Measurements from ENCODE around the gene PDX1.
A peak's percentile ranks its signal among the peaks of the same experiment; 100 is the strongest.
"Not testable (repeated sequence)": the region's sequence is repeated elsewhere in the genome, so short reads cannot be mapped to it uniquely, and the experiment has no call there.

Gene PDX1

DNA sequence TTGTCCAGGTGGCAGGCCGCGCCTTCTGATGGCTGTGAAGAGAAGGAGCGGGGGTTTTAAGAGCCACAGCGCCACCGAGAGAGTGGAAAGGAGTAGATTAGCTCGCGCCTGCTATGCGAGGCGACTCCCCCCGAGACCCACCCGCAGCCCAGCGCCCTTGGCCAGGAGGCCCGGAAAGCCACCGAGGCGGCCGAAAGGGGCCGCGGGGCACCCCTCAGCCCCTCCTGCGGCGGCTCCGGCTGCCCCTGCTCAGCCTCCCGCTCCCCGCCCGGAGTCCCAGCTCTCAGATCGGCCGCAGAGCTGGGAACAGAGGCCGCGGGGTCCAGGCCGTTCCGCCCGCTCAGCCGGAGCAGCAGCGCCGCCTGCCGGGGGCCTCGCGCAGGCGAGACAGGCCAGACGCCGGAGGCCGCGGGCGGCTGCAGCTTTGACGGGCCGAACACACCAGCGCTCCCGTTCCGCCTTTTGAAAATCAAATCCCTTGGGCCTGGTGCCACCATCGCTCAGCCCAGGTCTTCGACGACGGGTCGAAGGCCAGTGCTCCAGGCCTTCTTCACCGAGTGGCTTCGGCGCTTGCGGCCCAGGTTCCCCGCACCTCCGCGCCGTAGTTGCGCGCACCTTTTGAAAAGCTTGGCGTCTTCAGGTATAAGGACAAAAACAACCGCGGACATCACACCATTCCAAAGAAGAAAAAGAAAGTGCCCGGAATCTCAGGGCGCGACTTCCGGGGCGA lies 34.0 kb downstream of the PDX1 start:
- intact Hi-C loops (cut with DNase I) = no loop called here
- peak in 37 of 42 donors; percentile 18 to 82 (median 56) for DNase-seq

DNA sequence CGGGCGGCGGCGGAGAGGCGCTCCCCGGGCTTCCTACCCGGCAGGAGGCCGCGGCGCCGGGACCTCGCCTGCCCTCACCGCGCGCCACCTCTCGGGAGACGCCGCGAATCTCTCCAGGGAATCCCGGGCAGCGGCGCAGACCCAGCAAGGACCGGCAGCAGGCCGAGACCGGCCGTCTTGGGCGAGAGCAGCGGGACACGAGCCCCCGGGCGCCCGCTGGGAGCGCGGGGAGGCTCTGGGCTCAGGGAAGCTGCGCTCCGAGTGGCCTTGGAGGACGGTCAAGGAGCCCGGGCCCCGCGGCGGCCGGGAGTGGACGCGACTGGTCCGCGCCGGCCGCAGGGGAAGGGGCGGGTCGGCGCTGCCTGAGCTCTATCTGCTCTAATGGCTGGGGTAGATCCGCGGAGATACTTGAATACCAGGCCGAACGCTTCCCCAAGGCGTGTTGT lies 34.6 kb downstream of the PDX1 start:
- intact Hi-C loops (cut with DNase I) = no loop called here
- DNase-seq = peak in 1 of 42 donors; percentile 34

DNA sequence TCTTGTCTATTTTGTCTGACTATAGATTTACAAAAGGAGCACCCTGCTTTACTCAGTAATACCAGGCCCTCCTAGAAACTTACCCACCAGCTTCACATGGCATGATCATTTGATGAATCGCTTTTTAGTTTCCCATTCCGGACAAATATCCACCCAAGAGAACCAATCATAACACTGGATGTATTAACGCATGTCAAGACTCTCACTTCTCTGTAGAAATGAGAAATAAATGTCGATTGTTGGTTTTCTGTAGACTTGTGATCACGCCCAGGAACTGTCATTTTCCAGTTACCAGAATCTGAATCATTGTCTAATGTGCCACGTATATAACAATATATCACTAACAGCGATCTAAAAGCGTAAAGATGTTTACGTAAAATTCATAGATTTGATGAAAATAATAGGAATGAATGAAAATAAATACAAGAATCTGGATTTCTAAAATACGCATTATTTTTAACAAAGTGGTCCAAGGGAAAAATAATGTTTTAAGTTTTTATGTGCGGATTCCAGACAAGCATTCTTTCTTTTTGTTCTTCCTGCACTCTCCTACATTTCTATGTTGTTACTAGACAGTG lies 35.3 kb downstream of the PDX1 start:
- DNase-seq = no peak
- intact Hi-C loops (cut with DNase I) = no loop called here

DNA sequence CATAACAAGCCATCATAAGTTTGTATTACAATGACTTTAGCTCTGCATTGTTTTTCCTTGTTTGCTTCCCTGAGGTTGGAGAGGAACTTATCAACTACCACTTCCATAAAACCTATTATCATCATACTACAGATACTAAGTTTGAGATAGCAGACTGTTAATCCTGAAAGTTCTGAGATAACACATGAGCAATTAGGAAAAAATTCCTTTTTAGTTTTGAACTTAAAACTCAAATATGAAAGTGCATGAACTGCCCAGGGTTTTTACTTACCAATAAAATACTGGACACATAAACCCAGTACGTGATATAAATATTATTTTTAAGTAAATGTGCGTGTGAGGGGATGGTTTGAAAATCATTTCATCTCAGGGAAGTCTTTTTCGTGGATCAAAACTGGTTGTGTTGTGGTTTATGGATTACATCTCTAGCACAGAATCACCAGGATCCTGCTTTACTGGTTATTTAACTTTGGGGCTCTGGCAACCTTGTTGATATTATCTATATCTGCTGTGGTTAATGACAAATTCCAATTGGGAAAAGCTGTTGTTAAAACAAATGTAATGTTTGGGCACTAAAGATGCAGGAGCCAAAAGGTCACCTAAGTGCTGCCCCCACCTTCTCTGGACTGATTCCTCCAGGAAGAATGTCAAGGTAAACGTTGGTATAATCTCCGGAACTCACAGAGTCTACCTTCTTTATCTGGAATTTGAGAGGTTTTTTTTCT lies 36.9 kb downstream of the PDX1 start:
- intact Hi-C loops (cut with DNase I) = no loop called here
- DNase-seq = no peak

DNA sequence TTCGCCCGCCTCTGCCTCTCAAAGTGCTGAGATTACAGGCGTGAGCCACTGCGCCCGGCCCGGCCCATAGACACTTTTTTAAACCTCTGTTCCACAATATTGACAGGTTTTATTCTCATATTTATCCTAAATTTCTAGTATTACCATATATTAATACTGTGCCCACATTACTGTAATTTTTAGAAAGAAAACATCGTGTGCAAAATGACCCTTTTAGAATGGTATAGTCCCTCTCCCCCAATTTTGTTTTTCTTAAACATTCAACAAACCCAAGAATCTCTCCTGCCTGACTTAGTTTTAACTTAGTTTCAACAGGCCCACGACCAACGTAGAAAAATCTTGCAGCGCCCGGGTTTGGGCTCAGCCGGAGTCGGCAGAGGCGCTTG lies 40.2 kb downstream of the PDX1 start:
- intact Hi-C loops (cut with DNase I) = no loop called here
- no peak for DNase-seq

DNA sequence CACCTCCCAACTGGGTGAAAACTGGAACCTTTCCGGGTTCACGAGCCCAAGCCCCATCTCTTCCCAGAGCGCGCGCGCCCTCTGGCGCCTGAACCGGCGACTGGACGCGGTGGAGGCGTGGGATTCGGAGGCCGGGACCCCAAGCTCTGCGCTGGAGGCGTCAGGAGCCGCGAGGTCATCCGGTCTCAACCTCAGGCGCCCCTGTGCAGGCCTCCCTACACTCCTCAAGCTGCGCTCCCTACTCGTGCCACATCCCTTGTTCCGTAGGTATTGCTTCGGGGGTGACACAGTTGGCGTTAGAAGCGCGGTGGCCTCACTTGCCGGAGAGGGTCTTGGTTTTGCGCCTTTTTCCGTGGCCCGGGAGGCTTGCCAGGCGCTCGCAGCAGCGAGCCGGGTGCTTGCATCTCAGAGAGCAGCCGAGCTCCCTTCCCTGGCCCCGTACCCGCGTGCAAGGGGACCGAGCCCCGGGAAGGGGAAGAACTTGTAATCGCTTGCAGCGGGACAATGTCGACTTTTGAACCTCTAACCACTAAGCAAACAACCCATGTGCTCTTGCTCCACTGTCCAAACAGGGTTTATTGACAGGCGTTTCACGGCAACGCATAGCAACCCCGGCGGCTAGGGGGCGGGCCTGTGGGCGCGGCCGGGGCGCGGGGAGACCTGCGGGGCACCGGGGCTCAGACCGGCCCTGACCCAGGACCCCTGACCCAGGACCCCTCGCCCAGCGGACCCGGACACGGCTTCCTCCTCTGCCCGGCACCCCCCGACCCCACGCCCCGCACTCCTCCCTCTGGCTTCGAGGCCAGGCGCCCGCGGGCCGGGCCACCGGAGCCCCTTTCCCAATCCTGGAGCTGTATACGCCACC lies 40.8 kb downstream of the PDX1 start:
- peak in 17 of 42 donors; percentile 12 to 60 (median 26) for DNase-seq
- intact Hi-C loops (cut with DNase I) = no loop called here

DNA sequence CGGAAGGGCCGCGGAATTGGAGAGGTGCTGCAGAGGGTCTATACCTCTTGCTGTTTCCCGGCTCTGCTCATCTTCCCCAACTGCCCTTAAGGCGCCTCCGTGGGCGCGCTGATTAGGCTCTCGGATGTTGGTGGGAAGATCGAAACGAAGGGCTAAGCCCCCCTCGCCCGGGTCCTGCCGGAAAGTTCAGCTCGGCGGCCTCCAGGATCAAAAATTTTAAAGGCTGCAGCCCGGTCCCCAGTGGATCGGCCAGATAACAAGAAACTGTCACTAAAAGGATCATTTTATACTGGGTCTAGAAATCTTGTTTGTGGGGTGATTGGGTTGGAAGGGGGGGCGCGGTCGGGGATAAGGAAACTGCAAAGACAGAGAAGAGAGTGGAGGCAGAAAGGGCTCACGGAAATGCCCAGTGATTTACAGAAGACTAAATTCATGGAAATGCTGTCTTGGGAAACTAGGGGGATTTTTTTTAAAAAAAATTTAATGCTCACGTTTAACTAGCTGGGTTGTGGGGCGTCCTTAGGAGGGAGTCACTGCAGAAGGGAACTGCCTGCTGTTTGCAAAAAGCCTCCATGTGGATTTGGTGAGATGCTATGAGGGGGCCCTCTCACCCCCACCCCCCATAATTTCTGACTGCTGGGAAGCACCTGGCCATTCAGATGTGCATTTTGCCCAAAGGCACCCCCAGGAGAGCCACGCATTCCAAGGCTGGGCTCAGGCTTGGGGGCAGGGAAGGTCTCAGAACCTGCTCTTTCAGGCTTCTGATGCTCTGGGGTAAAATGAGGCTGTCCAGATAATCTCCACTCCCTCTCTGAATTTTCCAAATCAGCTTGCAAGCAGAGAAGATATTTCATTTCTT lies 41.7 kb downstream of the PDX1 start:
- DNase-seq = peak in 1 of 42 donors; percentile 26
- intact Hi-C loops (cut with DNase I) = no loop called here

DNA sequence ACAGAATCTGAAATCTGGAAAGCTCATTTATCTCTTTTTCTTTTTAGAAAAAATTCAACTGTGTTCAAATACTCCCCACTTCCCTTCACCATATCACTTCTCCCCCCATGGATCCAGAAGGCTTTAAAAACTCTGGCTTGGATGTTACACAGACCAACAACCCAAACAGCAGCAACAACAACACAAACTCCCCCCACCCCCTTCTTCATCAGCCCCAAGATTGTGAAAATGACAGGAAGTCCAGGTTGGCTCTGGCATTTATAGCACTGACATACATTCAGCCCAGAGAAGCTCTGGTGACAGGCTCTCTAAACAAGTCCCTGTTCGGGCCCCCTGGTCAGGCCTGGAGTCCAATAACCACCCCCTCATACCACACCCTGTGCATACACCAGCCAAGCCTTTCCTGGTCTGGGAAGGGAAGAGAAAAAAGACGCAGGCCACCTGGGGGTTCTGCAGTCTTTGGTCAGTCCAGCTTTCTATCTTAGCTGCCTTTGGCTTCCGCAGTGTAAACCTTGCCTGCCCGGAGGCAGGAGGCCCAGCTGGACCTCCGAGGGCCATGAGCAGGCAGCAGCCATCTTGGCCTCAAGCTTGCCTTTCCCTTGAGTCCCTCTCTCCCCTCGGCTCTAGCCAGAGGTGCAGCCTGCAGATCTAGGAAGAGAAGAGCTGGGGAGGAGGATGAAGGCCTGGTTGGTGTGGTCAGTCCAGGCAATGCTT lies 42.5 kb downstream of the PDX1 start:
- intact Hi-C loops (cut with DNase I) = no loop called here
- peak in 1 of 42 donors; percentile 15 for DNase-seq

DNA sequence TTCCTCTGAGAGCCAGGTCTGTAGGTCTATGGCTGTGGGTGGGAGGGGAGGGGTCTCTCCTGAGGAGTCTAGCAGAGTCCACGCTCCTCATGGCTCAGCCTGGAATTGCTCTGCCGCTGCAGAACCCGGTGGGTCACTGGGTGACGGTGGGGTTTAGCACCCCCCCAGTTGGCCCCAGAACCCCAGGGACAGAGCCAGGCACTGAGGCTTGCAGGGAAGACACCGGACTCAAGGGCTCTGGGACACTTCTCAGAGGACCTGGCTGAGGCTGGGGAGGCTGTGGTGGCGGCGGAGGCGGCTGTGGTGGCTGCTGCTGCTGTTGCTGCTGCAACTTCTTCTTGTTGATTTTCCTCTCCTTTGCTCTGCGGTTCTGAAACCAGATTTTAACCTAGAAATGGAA lies 43.2 kb downstream of the PDX1 start:
- intact Hi-C loops (cut with DNase I) = no loop called here
- peak in 1 of 42 donors; percentile 9 for DNase-seq

DNA sequence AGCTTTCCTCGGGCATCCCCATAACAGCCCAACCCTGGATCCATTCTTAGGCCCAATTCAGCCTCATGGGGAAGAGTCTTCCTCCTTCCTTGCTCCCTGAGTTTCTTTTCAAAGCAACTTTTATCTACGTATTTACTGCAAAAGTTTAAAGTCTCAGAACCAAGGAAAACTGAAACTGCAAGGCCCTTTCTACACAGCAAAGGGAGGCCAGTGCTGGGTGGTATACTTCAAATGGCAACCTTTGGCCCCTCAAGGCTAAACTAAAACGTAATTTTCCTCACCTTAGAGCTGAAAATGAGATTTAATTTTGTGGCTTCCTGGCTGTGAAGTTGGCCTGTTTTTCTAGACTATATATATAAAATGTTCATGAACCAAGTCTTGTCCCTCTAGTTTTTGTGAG lies 43.7 kb downstream of the PDX1 start:
- no peak for DNase-seq
- intact Hi-C loops (cut with DNase I) = no loop called here

DNA sequence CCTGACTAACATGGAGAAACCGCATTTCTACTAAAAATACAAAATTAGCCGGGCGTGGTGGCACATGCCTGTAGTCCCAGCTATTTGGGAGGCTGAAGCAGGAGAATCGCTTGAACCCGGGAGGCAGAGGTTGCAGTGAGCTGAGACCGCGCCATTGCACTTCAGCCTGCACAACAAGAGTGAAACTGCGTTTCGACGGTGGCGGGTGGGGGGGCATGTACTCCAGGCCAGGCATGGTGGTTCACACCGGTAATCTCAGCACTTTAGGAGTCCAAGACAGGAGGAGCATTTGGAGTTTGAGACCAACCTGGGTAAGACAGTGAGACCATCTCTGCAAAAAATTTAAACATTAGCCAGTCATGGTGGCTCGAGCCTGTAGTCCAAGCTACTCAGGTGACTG lies 44.4 kb downstream of the PDX1 start:
- intact Hi-C loops (cut with DNase I) = not testable (repeated sequence)
- DNase-seq = peak in 1 of 42 donors; percentile 13

DNA sequence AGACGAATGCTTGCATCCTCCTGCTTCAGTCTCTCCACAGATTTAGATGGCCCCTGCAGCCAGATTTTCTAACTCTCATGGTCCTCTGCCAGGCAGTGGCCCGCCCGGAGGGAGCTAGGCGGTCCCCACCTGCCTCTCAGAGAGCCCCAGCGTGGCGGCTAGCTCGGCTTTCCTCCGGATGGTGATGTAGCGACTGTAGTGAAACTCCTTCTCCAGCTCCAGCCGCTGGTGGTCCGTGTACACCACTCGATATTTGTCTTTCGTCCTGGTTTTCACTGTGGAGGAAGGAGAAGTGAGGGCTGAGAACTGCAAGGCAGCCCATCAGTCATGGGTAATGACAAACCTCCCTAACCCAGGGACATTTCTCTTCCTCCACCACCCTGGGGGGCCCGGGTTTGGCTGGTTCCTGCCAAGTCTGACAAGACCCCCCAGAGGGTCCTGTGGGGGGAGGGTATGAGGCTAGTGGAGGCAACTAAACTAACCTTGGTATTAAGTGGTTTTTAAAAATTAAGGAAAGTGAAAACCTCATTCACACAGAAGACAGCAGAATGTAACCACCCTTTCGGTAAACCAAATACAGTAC lies 45.0 kb downstream of the PDX1 start:
- DNase-seq = peak in 1 of 42 donors; percentile 14
- intact Hi-C loops (cut with DNase I) = no loop called here

DNA sequence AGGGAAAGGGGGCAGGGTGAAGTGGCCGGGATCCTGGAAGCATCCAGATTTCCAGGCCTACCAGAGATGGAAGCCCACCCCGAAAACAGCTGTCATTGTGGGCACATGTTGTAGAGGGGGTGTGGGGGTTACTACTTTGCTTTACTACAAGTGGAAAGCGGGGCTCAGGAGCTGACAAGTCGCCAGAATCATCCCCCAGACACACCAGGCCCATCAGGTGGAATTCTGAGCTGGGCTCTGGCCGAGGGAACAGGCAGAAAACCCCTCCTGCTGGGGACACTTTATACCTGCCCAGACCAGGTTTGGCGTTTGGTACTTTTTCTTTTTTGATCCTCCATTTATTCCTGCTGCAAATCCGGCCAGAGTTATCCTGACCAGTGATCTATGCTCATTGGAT lies 45.5 kb downstream of the PDX1 start:
- DNase-seq = peak in 1 of 42 donors; percentile 5
- intact Hi-C loops (cut with DNase I) = no loop called here

DNA sequence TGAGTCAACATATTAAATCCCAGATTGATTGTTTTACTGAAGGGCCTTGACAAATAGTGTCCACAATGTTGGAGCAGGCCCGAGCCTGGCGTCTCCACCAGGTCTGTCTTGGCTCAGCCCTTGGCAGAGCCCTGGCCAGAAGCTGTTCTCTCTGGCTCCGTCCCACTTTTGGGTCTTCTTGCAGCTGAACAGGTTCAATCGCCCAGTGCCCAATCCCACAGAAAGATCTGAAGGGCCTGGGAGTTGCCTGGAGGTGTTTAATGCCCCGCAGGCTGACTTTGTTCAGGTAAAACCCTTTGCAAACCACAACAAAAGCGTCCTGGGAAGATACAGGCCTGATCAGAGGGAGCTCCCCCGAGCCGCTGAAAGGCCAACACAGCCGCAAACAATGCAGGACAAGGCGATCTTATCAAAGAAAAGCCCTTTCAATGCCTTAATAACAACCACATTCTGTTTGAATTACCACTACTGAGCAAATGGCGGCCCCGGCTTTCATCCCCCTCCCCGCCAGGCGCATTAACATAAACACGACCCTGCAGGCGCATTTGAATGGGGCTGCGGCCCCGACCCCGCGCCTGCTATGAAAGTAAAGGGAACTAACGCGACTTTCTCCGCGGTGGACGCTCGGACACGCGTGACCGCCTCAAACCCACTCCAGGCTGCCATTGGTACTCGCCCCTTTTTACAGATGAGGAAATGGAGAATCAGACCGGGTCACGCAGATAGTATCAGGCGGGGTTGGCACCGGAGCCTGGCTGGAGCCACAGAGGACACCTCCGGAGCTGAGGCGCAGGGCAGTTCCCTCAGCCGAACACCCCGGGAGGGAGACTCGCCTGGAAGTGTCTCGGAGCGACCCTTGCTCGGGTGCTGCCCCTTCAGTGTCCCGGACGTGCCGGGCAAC lies 46.2 kb downstream of the PDX1 start:
- intact Hi-C loops (cut with DNase I) = no loop called here

DNA sequence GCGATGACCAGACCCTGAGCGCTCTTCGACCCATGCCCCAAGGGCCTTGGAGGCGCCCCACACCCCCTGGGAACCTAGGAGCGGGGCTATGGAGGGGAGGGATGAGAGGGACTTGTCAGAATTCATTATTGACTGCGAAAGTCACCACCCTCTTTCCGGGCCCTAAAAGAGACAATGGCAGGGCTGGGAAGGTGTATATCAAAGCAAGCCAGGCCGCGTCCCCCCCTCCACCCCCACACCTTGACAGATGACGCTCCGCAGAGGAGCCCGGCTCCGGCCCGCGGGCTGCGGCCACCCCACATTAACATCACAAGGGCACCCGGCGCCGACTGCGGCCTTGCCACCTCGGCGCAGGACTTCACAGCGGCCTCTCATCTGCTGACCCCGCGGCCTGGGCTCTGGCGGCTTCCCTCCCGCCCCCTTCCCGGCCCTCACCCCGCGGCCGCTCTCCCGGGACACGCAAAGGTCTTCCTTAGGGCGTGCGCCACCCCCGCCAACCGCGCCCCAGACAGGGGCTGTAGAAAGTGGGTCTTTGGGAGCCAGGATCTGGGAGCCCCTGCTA lies 46.9 kb downstream of the PDX1 start:
- peak in 1 of 42 donors; percentile 14 for DNase-seq
- intact Hi-C loops (cut with DNase I) = no loop called here

More for the DNA sequence above, 46.2 kb downstream of the PDX1 start:
- peak in 1 of 42 donors; percentile 12 for DNase-seq

DNA sequence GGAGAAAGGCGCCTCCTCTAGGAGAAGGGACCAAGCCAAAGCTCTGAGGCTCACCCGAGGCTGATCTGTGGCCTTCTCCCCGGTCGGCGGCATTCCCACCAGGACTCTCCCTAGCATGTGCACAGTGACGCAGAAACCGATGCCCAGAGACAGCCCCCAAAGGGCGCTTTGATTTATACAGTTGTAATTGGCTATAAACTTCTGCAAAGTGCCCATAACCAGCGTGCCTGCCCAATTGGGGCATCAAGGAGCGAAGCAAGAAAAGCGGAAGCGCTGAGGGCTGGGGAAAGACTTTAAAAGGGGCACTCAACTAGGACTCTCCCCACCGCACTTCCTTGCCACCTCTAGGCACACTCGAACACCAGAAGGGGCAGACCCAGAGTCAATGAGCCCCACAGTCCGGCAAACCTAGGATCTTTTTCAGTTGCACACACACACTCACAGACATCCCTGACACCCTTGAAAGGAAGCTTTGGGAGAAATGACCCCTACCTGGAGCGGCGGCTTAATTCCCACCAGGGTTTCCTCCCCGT lies 47.5 kb downstream of the PDX1 start:
- intact Hi-C loops (cut with DNase I) = no loop called here
- peak in 1 of 42 donors; percentile 12 for DNase-seq
